GM13977 (cell line): ENCODE data around the gene IGF1R.
A peak's percentile ranks its signal among the peaks of the same experiment; 100 is the strongest.

ENCODE experiments used
- DNase-seq: peaks from one replicate; pipeline ENCODE4 v3.0.0; 2012; ENCODE audit warnings: low spot score
- in situ Hi-C: fragments of 300-500 bp; cut with MboI; formaldehyde crosslinking; loops from one replicate; pipeline ENCODE4 v1.12.0; 2022; ENCODE audit warnings: low sequenced_read_pairs, low pct_unique_long_range_greater_than_20kb, mixed read lengths, inconsistent platforms; ENCODE audit not compliant: unreplicated experiment
- TF ChIP-seq, protein P1 (sequence below): IDR thresholded peaks from 2 replicates; pipeline ENCODE4 v1.5.1; 2012; ENCODE audit warnings: mild to moderate bottlenecking, control low read depth; ENCODE audit not compliant: insufficient read depth; ENCODE audit errors: extremely low read depth, missing control alignments

The IGF1R gene

DNA sequence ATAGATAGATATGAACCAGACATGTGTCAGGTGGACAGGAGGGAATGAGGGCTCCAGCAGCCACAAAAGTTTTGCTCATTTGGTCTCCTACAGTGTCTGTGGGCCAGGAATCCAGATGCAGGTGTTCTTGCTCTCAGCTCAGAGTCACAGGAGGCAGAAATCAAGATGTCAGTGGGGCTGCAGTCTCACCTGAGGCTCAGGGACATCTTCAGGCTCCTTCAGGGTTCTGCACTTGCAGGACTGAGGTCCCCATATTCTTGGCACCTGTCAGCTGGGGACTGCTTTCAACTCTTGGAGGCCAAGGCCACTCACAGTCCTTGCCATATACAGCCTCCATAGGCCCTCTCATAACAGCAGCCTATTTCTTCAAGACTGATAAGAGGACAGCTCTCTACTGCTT is 301.9 kb downstream of the IGF1R start:
- in situ Hi-C loops, result no loop called here
- TF ChIP-seq, protein P1, sequence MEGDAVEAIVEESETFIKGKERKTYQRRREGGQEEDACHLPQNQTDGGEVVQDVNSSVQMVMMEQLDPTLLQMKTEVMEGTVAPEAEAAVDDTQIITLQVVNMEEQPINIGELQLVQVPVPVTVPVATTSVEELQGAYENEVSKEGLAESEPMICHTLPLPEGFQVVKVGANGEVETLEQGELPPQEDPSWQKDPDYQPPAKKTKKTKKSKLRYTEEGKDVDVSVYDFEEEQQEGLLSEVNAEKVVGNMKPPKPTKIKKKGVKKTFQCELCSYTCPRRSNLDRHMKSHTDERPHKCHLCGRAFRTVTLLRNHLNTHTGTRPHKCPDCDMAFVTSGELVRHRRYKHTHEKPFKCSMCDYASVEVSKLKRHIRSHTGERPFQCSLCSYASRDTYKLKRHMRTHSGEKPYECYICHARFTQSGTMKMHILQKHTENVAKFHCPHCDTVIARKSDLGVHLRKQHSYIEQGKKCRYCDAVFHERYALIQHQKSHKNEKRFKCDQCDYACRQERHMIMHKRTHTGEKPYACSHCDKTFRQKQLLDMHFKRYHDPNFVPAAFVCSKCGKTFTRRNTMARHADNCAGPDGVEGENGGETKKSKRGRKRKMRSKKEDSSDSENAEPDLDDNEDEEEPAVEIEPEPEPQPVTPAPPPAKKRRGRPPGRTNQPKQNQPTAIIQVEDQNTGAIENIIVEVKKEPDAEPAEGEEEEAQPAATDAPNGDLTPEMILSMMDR, result no peak
- DNase-seq, result no peak

GRCh38 chr15:98951004-98951403 is 302.7 kb downstream of the IGF1R start:
- TF ChIP-seq, protein P1, result no peak

GRCh38 chr15:98951493-98952320 is 303.4 kb downstream of the IGF1R start:
- in situ Hi-C loops, result no loop called here
- TF ChIP-seq, protein P1, result no peak
- no peak for DNase-seq

More at GRCh38 chr15:98951004-98951403, 302.7 kb downstream of the IGF1R start:
- no peak for DNase-seq
- in situ Hi-C loops, result no loop called here

DNA sequence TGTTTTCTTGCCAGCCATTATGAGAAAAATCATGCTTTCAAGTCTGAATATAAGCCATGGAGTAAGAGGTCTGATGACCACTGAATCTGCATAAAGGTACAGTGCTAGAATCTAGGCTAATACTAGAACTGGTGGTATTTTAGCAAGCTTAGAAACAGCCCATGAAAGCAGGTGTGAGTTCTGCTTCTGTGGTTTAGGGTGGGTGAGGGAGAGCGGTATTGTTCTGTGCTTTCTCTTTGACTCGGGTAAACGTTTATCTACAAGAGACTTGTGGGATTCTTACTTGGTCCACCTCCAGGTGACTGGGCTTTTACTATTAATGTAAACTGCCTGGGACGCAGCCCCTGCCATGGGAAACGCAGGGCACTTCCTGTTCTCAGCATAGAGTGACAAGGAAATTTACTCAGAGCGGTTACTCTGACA is 304.1 kb downstream of the IGF1R start:
- DNase-seq, result peak; percentile 84
- in situ Hi-C loops, result no loop called here
- TF ChIP-seq, protein P1, result no peak

DNA sequence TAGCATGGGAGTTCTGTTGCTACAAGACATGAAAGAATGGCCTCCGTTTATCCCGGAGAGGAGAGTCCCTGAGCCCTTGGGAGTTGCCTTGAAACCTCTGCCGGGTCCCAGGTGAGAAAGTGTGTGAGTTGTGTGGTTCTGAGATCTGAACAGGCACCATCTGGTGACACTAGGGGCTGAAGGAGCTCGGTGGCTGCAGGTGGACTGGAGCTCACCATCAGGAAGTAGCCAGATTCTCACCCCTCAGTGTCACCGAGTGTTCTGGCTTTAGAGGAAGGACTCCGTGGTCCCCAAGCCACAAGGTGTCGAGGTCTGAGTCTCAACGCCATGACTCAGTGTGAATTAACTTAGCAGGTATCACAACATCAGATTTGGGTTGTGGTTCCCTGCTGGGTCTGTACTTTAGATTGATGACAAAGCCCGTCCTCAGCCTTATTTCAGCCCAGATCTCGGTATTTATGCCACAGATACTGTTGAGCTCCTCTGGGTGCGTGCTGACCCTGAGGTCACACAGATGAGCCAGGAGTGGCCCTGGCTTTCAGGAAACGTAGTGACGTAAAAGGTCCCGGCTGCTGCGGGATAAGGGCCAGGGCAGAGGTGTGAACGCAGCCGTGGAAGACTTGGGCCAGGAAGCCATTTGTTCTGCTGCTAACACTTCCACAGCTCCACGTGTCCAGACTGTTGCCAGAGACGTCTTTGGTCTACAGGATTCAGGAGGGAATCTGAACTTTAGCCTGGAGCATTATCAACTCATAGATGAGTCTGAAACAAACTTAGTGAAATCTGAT is 304.9 kb downstream of the IGF1R start:
- in situ Hi-C loops, result no loop called here
- peak; percentile 66 for DNase-seq
- TF ChIP-seq, protein P1, result no peak

DNA sequence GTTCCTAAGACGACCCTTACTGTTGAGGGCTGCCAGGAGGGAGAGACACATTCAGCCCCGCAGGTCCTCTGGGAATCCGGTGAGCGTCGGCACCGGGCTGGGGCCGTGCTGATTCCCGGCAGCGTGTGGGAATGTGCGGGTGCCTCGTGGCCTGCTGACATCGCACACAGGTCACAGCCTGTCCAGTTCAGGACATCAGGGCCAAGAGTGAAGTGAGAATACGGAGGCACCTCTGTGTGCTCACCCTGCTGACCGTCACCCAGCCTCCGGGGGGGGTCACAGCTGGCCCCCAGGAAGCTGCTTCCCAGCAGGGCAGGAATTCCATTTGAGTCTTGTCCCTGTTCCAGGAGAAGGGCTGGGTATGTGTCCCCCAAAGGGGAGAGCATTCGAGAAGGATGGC is 305.6 kb downstream of the IGF1R start:
- TF ChIP-seq, protein P1, result no peak
- in situ Hi-C loops, result no loop called here

More for the DNA sequence above, 305.6 kb downstream of the IGF1R start:
- DNase-seq, result no peak
